ENCODE results near the gene EMC9. TPM values are rescaled to one million over a fixed set of nuclear protein-coding genes. Genes with fewer than 3 reads are reported as not detected.

Gene EMC9
- polyA plus RNA-seq, 2 of the 4 experiments (the other 2 are of a cell fraction), result 21.5 to 48.5 TPM

DNA sequence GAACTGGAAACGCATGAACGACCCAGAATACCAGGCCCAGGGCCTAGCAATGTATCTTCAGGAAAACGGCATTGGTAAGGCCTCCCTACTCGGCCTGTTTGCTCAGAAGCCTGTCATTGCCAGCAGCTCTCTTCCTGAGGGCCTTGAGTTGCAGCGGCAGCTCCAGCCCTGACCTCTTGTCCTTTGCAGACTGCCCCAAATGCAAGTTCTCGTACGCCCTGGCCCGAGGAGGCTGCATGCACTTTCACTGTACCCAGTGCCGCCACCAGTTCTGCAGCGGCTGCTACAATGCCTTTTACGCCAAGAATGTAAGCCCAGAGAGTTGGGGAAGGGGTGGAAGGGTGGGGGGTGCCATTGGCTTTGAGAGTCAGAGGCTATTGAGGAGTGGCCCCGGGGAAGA is 15.9 kb upstream of the EMC9 start (continued):
- no peak for TF ChIP-seq SREBF2 (IDR thresholded peaks at IDR 0.05)
- TF ChIP-seq, protein P1, sequence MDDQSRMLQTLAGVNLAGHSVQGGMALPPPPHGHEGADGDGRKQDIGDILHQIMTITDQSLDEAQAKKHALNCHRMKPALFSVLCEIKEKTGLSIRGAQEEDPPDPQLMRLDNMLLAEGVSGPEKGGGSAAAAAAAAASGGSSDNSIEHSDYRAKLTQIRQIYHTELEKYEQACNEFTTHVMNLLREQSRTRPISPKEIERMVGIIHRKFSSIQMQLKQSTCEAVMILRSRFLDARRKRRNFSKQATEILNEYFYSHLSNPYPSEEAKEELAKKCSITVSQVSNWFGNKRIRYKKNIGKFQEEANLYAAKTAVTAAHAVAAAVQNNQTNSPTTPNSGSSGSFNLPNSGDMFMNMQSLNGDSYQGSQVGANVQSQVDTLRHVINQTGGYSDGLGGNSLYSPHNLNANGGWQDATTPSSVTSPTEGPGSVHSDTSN (IDR thresholded peaks at IDR 0.05), result no peak
- no peak for TF ChIP-seq POLR2A (IDR thresholded peaks at IDR 0.05; ENCODE audit: low read length)
- TF ChIP-seq RFX5 (IDR thresholded peaks at IDR 0.05), result no peak
- TF ChIP-seq MAZ (IDR thresholded peaks at IDR 0.05; ENCODE audit: borderline replicate concordance, low read depth, low read length), result no peak
- TF ChIP-seq HOXA7 (CRISPR knock-in tag; IDR thresholded peaks at IDR 0.05), result no peak
- TF ChIP-seq EP300 (IDR thresholded peaks at IDR 0.05), result no peak

DNA sequence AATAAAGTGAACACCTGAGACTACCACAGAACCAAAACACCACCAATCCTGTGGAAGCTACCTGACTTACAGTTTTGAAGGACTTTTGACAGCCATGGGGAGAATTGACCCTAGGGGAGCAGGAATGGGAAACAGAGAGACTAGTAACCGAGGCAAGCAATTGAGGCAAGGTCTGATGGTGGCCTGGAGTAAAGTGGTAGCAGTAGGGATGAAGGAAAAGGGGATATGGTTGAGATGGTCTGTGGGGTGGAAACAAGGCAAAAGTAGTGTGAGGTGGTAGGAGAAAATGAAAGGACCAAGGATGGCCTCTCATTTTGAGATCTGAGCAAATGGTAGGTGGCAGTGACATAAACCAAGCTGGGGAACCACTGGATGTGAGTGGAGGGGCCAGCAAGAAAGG is 15.4 kb upstream of the EMC9 start:
- TF ChIP-seq SREBF2 (IDR thresholded peaks at IDR 0.05) (no peak), HOXA7 (CRISPR knock-in tag; IDR thresholded peaks at IDR 0.05) (no peak), ZC3H11A (IDR thresholded peaks at IDR 0.05) (no peak), TFCP2L1 (CRISPR knock-in tag; IDR thresholded peaks at IDR 0.05) (no peak), KDM1A (IDR thresholded peaks at IDR 0.05; ENCODE audit: low read depth) (no peak), MYC (IDR thresholded peaks at IDR 0.05; ENCODE audit: borderline replicate concordance, low read length) (no peak), HOXB5 (CRISPR knock-in tag; IDR thresholded peaks at IDR 0.05) (no peak), RNF2 (IDR thresholded peaks at IDR 0.05; ENCODE audit: borderline replicate concordance, low read depth) (no peak), NPAS2 (CRISPR knock-in tag; IDR thresholded peaks at IDR 0.05; ENCODE audit: borderline replicate concordance) (no peak), NFE2L2 (conservative IDR thresholded peaks at IDR 0.05; ENCODE audit: low read length) (no peak)
- TF ChIP-seq, protein P2, sequence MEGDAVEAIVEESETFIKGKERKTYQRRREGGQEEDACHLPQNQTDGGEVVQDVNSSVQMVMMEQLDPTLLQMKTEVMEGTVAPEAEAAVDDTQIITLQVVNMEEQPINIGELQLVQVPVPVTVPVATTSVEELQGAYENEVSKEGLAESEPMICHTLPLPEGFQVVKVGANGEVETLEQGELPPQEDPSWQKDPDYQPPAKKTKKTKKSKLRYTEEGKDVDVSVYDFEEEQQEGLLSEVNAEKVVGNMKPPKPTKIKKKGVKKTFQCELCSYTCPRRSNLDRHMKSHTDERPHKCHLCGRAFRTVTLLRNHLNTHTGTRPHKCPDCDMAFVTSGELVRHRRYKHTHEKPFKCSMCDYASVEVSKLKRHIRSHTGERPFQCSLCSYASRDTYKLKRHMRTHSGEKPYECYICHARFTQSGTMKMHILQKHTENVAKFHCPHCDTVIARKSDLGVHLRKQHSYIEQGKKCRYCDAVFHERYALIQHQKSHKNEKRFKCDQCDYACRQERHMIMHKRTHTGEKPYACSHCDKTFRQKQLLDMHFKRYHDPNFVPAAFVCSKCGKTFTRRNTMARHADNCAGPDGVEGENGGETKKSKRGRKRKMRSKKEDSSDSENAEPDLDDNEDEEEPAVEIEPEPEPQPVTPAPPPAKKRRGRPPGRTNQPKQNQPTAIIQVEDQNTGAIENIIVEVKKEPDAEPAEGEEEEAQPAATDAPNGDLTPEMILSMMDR (IDR thresholded peaks at IDR 0.05), result no peak
- 93% methylated on average over 1 of the region's 1 CpG for WGBS (ENCODE audit: missing lambda C conversion rate)
- Histone ChIP-seq H3K4me3 (no peak overlapping the region), H3K4me2 (no peak overlapping the region), H3K4me1 (peaks cover 20% of the 10 kb centered on the region), H3K9me3 (no peaks in the 10 kb centered on the region), H3K27ac (no peak overlapping the region)
- CTCF ChIA-PET, result interaction anchor here (0.9 to 4.3 kb wide), 3 partner anchors 11 to 48 kb away, joined by 3 to 15 read pairs (median 3); partner anchors contain the start of gene PSME2
- ATAC-seq, result no peak
- FAIRE-seq, result no peak
- no peak for DNase-seq (ENCODE audit: low read depth in 1 of 2, low spot score in 1 of 2)
- POLR2A ChIA-PET, result interaction anchor here (0.9 kb wide), 1 partner anchor 10 kb away, joined by 3 read pairs; the partner anchor contains the start of gene PSME2

DNA sequence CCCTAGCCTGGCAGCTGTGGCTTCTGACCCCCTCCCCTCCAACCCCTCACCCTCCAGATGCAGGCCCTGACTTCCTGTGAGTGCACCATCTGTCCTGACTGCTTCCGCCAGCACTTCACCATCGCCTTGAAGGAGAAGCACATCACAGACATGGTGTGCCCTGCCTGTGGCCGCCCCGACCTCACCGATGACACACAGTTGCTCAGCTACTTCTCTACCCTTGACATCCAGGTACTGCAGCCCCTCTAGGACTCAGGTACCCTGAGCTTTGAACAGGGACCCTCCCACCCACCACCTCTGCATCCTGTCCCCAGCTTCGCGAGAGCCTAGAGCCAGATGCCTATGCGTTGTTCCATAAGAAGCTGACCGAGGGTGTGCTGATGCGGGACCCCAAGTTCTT is 13.7 kb upstream of the EMC9 start:
- H3K9me3 ChIP-seq, result no peaks in the 10 kb centered on the region
- POLR2A ChIA-PET, result interaction anchor here (0.7 kb wide), 1 partner anchor 14 kb away, joined by 3 read pairs; the partner anchor contains the start of gene EMC9
- CTCF ChIA-PET, result interaction anchor here (0.6 to 4.3 kb wide), 10 partner anchors 8 to 97 kb away, joined by 3 to 15 read pairs (median 3); partner anchors contain the start of genes PSME2 and RNF31
- 100% methylated on average over 10 of the region's 10 CpGs for WGBS (ENCODE audit: missing lambda C conversion rate)
- H3K4me3 ChIP-seq, result no peak overlapping the region
- no peak for TF ChIP-seq NR3C1 (IDR thresholded peaks at IDR 0.05)
- TF ChIP-seq CBX8 (IDR thresholded peaks at IDR 0.05), result no peak
- TF ChIP-seq POLR2AphosphoS2 (conservative IDR thresholded peaks at IDR 0.05; ENCODE audit: low read length), result no peak
- no peak for TF ChIP-seq FOXS1 (CRISPR knock-in tag; IDR thresholded peaks at IDR 0.05)
- H3K4me2 ChIP-seq, result no peak overlapping the region
- no peak for DNase-seq (ENCODE audit: low read depth in 1 of 2, low spot score in 1 of 2)
- no peak for ATAC-seq
- no peak overlapping the region for H3K27ac ChIP-seq
- peaks cover 5% of the 10 kb centered on the region; the same call in 2 of the 3 replicates for H3K4me1 ChIP-seq
- no peak for FAIRE-seq

Measured in A549 (cell line).